K562 (cell line): ENCODE data around the gene BPTF.

ENCODE experiments used
- ASH1L ChIP-seq: fragments of 450-650 bp; IDR thresholded peaks from 2 replicates; pipeline ENCODE4 v1.6.1; 2018; ENCODE audit warnings: borderline replicate concordance, mild to moderate bottlenecking, low read depth; ENCODE audit not compliant: partially characterized antibody
- CTCF ChIP-seq, 3 experiments: IDR thresholded peaks in 2 of 3; conservative IDR thresholded peaks in 1 of 3; 2 replicates each; pipeline ENCODE4 v1.5.1; 2011 to 2012; ENCODE audit warnings: low read length in 3 of 3, mild to moderate bottlenecking in 3 of 3, control low read depth in 2 of 3, improper control_type of control experiment in 1 of 3, inconsistent platforms in 1 of 3, low read depth in 1 of 3, mixed read lengths in 1 of 3, moderate library complexity in 1 of 3; ENCODE audit not compliant: insufficient read depth in 2 of 3
- E2F4 ChIP-seq: sonication (generic); formaldehyde crosslinking; IDR thresholded peaks from 2 replicates; pipeline ENCODE4 v1.8.0; 2022; ENCODE audit warnings: mild to moderate bottlenecking, low read depth, missing genetic modification reagents
- KLF1 ChIP-seq: fragments of 450-650 bp; IDR thresholded peaks from 2 replicates; pipeline ENCODE4 v1.6.1; 2016; ENCODE audit warnings: missing genetic modification characterization, missing compliant biosample characterization
- MAFK ChIP-seq: IDR thresholded peaks from 2 replicates; pipeline ENCODE4 v1.6.1; 2011; ENCODE audit warnings: low read length, improper control_type of control experiment
- MTA1 ChIP-seq: fragments of 450-650 bp; IDR thresholded peaks from 2 replicates; pipeline ENCODE4 v1.6.1; 2017; ENCODE audit warnings: borderline replicate concordance
- POLR2AphosphoS5 ChIP-seq: IDR thresholded peaks from 2 replicates; pipeline ENCODE4 v1.6.1; 2011; ENCODE audit warnings: mild to moderate bottlenecking, low read depth, low read length, moderate library complexity; ENCODE audit not compliant: control insufficient read depth, insufficient read depth
- REST ChIP-seq, 2 experiments: fragments of 450-650 bp; formaldehyde crosslinking in 1 of 2; IDR thresholded peaks; 2 replicates each; pipeline versions ENCODE4 v1.4.0 to v1.6.1; 2014 to 2020; ENCODE audit warnings: mild to moderate bottlenecking in 2 of 2, borderline replicate concordance in 1 of 2, low read depth in 1 of 2
- SIX5 ChIP-seq, 2 experiments: IDR thresholded peaks; 2 replicates each; pipeline ENCODE4 v1.6.1; 2011; ENCODE audit warnings: low read length in 2 of 2, borderline replicate concordance in 1 of 2, low read depth in 1 of 2, mild to moderate bottlenecking in 1 of 2, moderate library complexity in 1 of 2; ENCODE audit not compliant: insufficient read depth in 1 of 2
- ZNF239 ChIP-seq: fragments of 250-450 bp; sonication (Bioruptor Pico); IDR thresholded peaks from 2 replicates; pipeline ENCODE4 v1.4.0; 2020; ENCODE audit warnings: mild to moderate bottlenecking

- TF ChIP-seq KLF1 (tag) (no peak), POLR2AphosphoS5 (no peak), REST (IDR thresholded peaks at IDR 0.05; ENCODE audit: borderline replicate concordance) (no peak), REST (CRISPR knock-in tag; IDR thresholded peaks at IDR 0.05; ENCODE audit: low read depth) (no peak), SIX5 (IDR thresholded peaks at IDR 0.05; ENCODE audit: borderline replicate concordance in 1 of 2, insufficient read depth in 1 of 2, low read depth in 1 of 2, low read length in 2 of 2) (no peak), CTCF (IDR thresholded peaks at IDR 0.05 in 2 of 3, conservative IDR thresholded peaks at IDR 0.05 in 1 of 3; ENCODE audit: insufficient read depth in 2 of 3, low read depth in 1 of 3, low read length in 3 of 3) (no peak), ASH1L (no peak), MAFK (no peak), E2F4 (no peak), MTA1 (no peak), ZNF239 (no peak)
Measured at GRCh38 chr17:67818110-67819002, 6.9 kb upstream of the BPTF start.
